HEK293 (cell line): ENCODE measurements around the gene RASSF3.

Source experiments
- CTCF ChIA-PET: fragments of 350-600 bp; formaldehyde crosslinking; extraction: SDS; loops from one replicate; lab custom pipeline; 2021; ENCODE audit warnings: antibody characterized with exemption; lab: Yijun Ruan, JAX
- POLR2A ChIA-PET: fragments of 300-600 bp; formaldehyde crosslinking; extraction: SDS; loops from one replicate; lab custom pipeline; 2020; ENCODE audit warnings: antibody characterized with exemption, inconsistent platforms; lab: Yijun Ruan, JAX
- H3K27ac ChIP-seq: fragments of 200-500 bp; sonication (Bioruptor generic); 2 replicates; pipeline ENCODE4 v1.5.1; 2014; ENCODE audit warnings: low read depth, low read length, control low read depth, inconsistent platforms; ENCODE audit errors: extremely low read depth
- H3K36me3 ChIP-seq, 2 experiments: fragments of 200-500 bp in 1 of 2; sonication (Bioruptor generic) in 1 of 2; 1 replicate in 1 of 2; 2 replicates in 1 of 2; pipeline ENCODE4 v1.5.1; 2014 to 2017; ENCODE audit warnings: inconsistent platforms in 2 of 2, low read length in 2 of 2; ENCODE audit not compliant: control insufficient read depth in 2 of 2, insufficient read depth in 1 of 2
- H3K4me1 ChIP-seq: fragments of 200-500 bp; sonication (Bioruptor generic); 2 replicates; pipeline ENCODE4 v1.5.1; 2014; ENCODE audit warnings: mild to moderate bottlenecking, low read length, inconsistent platforms; ENCODE audit not compliant: control insufficient read depth, insufficient read depth
- H3K4me3 ChIP-seq: 2 replicates; pipeline ENCODE4 v1.5.1; 2011; ENCODE audit warnings: low read depth, mild to moderate bottlenecking, control low read depth, low read length, moderate library complexity
- H3K9me3 ChIP-seq: fragments of 200-500 bp; sonication (Bioruptor generic); 2 replicates; pipeline ENCODE4 v1.5.1; 2014; ENCODE audit warnings: low read depth, low read length, inconsistent platforms; ENCODE audit not compliant: control insufficient read depth, insufficient read depth
- BCL11A ChIP-seq: fragments of 450-650 bp; formaldehyde crosslinking; IDR thresholded peaks from 2 replicates; pipeline ENCODE4 v1.5.1; 2016; ENCODE audit warnings: low read depth, missing biosample characterization, missing genetic modification characterization
- KLF9 ChIP-seq: fragments of 450-650 bp; formaldehyde crosslinking; IDR thresholded peaks from 2 replicates; pipeline ENCODE4 v1.5.1; 2016; ENCODE audit warnings: missing biosample characterization, missing genetic modification characterization, low read depth
- OVOL3 ChIP-seq: fragments of 450-650 bp; formaldehyde crosslinking; IDR thresholded peaks from 2 replicates; pipeline ENCODE4 v1.5.1; 2016; ENCODE audit warnings: missing biosample characterization, missing genetic modification characterization
- SP3 ChIP-seq: fragments of 450-650 bp; formaldehyde crosslinking; IDR thresholded peaks from 2 replicates; pipeline ENCODE4 v1.5.1; 2016; ENCODE audit warnings: missing biosample characterization, missing genetic modification characterization
- WT1 ChIP-seq: fragments of 450-650 bp; formaldehyde crosslinking; IDR thresholded peaks from 2 replicates; pipeline ENCODE4 v1.5.1; 2016; ENCODE audit warnings: missing biosample characterization, missing genetic modification characterization
- ZBTB7A ChIP-seq: fragments of 450-650 bp; formaldehyde crosslinking; IDR thresholded peaks from 2 replicates; pipeline ENCODE4 v1.5.1; 2016; ENCODE audit warnings: low read depth, missing biosample characterization, missing genetic modification characterization
- ZNF138 ChIP-seq: fragments of 450-650 bp; formaldehyde crosslinking; IDR thresholded peaks from 2 replicates; pipeline ENCODE4 v1.5.1; 2016; ENCODE audit warnings: missing biosample characterization, missing genetic modification characterization, borderline replicate concordance
- ZNF16 ChIP-seq: fragments of 450-650 bp; formaldehyde crosslinking; IDR thresholded peaks from 2 replicates; pipeline ENCODE4 v1.5.1; 2016; ENCODE audit warnings: low read depth, missing biosample characterization, missing genetic modification characterization
- ZNF19 ChIP-seq: fragments of 450-650 bp; formaldehyde crosslinking; IDR thresholded peaks from 2 replicates; pipeline ENCODE4; 2016; ENCODE audit warnings: missing biosample characterization, missing genetic modification characterization, low read depth
- ZNF274 ChIP-seq, 2 experiments: fragments of 200-500 bp in 1 of 2; fragments of 450-650 bp in 1 of 2; sonication (Bioruptor generic) in 1 of 2; formaldehyde crosslinking in 1 of 2; IDR thresholded peaks; 2 replicates each; pipeline versions ENCODE4 v1.5.1 to v1.6.1; 2014 to 2016; ENCODE audit warnings: borderline replicate concordance in 1 of 2, inconsistent platforms in 1 of 2, low read length in 1 of 2, missing biosample characterization in 1 of 2, missing genetic modification characterization in 1 of 2
- ZNF341 ChIP-seq: fragments of 450-650 bp; formaldehyde crosslinking; IDR thresholded peaks from 2 replicates; pipeline ENCODE4; 2016; ENCODE audit warnings: low read depth, missing biosample characterization, missing genetic modification characterization
- ZNF514 ChIP-seq: fragments of 450-650 bp; formaldehyde crosslinking; IDR thresholded peaks from 2 replicates; pipeline ENCODE4 v1.5.1; 2016; ENCODE audit warnings: missing biosample characterization, missing genetic modification characterization
- ZNF571 ChIP-seq: fragments of 450-650 bp; formaldehyde crosslinking; IDR thresholded peaks from 2 replicates; pipeline ENCODE4 v1.5.0; 2017; ENCODE audit warnings: missing biosample characterization, missing genetic modification characterization
- ZNF629 ChIP-seq: fragments of 450-650 bp; formaldehyde crosslinking; IDR thresholded peaks from 2 replicates; pipeline ENCODE4 v1.5.1; 2017; ENCODE audit warnings: missing biosample characterization, missing genetic modification characterization
- ZNF654 ChIP-seq: fragments of 450-650 bp; formaldehyde crosslinking; IDR thresholded peaks from 2 replicates; pipeline ENCODE4 v1.5.1; 2016; ENCODE audit warnings: low read depth, missing biosample characterization, missing genetic modification characterization
- ZSCAN30 ChIP-seq: fragments of 450-650 bp; IDR thresholded peaks from 2 replicates; pipeline ENCODE4 v1.5.1; 2018; ENCODE audit warnings: missing biosample characterization, mild to moderate bottlenecking, missing genetic modification characterization, moderate library complexity
- TF ChIP-seq, protein P1 (sequence below): fragments of 450-650 bp; formaldehyde crosslinking; IDR thresholded peaks from 2 replicates; pipeline ENCODE4 v1.5.1; 2017; ENCODE audit warnings: missing biosample characterization, missing genetic modification characterization
- TF ChIP-seq, protein P2 (sequence below): fragments of 450-650 bp; formaldehyde crosslinking; IDR thresholded peaks from 2 replicates; pipeline ENCODE4 v1.5.1; 2016; ENCODE audit warnings: missing biosample characterization, missing genetic modification characterization
- TF ChIP-seq, protein P3 (sequence below): fragments of 450-650 bp; formaldehyde crosslinking; IDR thresholded peaks from 2 replicates; pipeline ENCODE4 v1.5.1; 2017; ENCODE audit warnings: missing biosample characterization, missing genetic modification characterization
- TF ChIP-seq, protein P4 (sequence below): fragments of 450-650 bp; formaldehyde crosslinking; IDR thresholded peaks from 2 replicates; pipeline ENCODE4 v1.5.1; 2016; ENCODE audit warnings: missing biosample characterization, missing genetic modification characterization
- TF ChIP-seq, protein P5 (sequence below): fragments of 450-650 bp; formaldehyde crosslinking; IDR thresholded peaks from 2 replicates; pipeline ENCODE4 v1.5.1; 2016; ENCODE audit warnings: missing biosample characterization, missing genetic modification characterization
- TF ChIP-seq, protein P6 (sequence below): fragments of 450-650 bp; formaldehyde crosslinking; IDR thresholded peaks from 2 replicates; pipeline ENCODE4 v1.5.1; 2016; ENCODE audit warnings: missing biosample characterization, missing genetic modification characterization, borderline replicate concordance

Gene RASSF3

DNA sequence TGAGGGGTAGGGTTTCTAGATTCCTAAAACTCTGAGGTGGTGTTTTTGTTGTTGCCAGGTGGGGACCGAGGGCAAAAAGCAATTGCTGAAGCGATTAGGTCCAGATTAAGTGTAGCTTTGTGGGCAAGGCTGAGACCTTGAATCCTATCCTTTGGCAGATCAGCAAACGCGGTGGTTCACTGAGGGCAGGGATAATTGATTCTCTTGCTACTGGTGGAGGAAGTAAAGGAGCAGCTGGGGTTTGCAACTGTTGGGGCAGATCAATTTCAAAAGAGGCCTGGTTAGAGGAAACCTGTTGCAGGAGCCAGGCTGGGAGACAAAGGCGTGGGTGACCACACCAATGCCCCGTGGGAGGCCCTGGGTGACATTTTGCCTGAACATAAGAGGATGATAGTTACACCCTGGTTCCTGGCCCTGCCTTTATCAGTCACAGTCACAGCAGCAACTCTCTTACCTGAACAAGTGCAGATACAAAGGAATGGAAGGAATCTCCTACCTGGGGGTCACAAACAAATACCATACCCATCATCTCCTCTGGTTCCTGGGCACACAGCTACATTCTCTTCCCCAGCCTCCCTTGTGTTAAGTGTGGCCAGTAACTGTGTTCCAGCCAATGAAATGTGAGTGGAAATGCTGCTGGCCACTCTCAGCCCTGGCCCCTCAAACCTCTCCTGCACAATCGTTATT, 43.3 kb upstream of the RASSF3 start (continued):
- TF ChIP-seq KLF9 (no peak), ZNF514 (tag by site-specific recombination) (no peak)
- TF ChIP-seq, protein P1, sequence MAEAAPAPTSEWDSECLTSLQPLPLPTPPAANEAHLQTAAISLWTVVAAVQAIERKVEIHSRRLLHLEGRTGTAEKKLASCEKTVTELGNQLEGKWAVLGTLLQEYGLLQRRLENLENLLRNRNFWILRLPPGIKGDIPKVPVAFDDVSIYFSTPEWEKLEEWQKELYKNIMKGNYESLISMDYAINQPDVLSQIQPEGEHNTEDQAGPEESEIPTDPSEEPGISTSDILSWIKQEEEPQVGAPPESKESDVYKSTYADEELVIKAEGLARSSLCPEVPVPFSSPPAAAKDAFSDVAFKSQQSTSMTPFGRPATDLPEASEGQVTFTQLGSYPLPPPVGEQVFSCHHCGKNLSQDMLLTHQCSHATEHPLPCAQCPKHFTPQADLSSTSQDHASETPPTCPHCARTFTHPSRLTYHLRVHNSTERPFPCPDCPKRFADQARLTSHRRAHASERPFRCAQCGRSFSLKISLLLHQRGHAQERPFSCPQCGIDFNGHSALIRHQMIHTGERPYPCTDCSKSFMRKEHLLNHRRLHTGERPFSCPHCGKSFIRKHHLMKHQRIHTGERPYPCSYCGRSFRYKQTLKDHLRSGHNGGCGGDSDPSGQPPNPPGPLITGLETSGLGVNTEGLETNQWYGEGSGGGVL: no peak

DNA sequence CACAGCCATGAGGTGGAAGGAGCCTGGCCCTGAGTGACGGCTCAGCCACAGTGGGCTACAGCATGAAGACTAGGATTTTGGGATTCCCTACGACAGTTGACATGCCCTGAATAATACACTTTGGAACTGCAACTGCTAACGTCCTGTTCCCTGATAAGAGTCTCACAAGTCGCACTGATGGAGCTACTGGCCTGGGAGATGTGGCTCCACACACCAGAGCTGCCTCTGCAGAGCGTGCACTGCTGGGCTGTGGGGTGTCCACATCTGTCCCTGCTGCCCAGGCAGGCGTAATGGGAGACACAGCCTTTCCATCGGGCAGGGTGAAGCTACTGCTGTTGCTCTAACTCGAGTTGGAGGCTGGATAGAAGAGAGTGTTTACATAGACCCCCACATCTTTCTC, 42.7 kb upstream of the RASSF3 start:
- H3K4me3 ChIP-seq: no peak overlapping the region
- TF ChIP-seq BCL11A: no peak
- TF ChIP-seq, protein P2, sequence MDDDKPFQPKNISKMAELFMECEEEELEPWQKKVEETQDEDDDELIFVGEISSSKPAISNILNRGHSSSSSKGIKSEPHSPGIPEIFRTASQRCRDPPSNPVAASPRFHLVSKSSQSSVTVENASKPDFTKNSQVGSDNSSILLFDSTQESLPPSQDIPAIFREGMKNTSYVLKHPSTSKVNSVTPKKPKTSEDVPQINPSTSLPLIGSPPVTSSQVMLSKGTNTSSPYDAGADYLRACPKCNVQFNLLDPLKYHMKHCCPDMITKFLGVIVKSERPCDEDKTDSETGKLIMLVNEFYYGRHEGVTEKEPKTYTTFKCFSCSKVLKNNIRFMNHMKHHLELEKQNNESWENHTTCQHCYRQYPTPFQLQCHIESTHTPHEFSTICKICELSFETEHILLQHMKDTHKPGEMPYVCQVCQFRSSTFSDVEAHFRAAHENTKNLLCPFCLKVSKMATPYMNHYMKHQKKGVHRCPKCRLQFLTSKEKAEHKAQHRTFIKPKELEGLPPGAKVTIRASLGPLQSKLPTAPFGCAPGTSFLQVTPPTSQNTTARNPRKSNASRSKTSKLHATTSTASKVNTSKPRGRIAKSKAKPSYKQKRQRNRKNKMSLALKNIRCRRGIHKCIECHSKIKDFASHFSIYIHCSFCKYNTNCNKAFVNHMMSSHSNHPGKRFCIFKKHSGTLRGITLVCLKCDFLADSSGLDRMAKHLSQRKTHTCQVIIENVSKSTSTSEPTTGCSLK (tag by site-specific recombination): no peak
- no peak for TF ChIP-seq WT1 (tag by site-specific recombination)
- no peak for TF ChIP-seq ZNF138 (tag by site-specific recombination)
- TF ChIP-seq ZNF629 (tag by site-specific recombination): no peak
- no peak for TF ChIP-seq ZNF19 (tag by site-specific recombination)
- no peak for TF ChIP-seq ZNF654 (tag by site-specific recombination)
- no peak for TF ChIP-seq ZBTB7A (tag by site-specific recombination)
- no peak for TF ChIP-seq ZNF341 (tag by site-specific recombination)
- TF ChIP-seq ZNF571 (tag by site-specific recombination): no peak
- TF ChIP-seq ZNF16 (tag by site-specific recombination): no peak
- ChIA-PET POLR2A (interaction anchor here (0.8 kb wide), 1 partner anchor 18 kb away, joined by 3 read pairs; no protein-coding TSS in a partner anchor), CTCF (interaction anchor here (0.9 kb wide), 1 partner anchor 20 kb away, joined by 4 read pairs; no protein-coding TSS in a partner anchor)
- H3K36me3 ChIP-seq: no peaks in the 10 kb centered on the region
- H3K27ac ChIP-seq: no peak overlapping the region
- H3K9me3 ChIP-seq: no peaks in the 10 kb centered on the region
- H3K4me1 ChIP-seq: no peaks in the 10 kb centered on the region; the same call in 1 of the 2 replicates

DNA sequence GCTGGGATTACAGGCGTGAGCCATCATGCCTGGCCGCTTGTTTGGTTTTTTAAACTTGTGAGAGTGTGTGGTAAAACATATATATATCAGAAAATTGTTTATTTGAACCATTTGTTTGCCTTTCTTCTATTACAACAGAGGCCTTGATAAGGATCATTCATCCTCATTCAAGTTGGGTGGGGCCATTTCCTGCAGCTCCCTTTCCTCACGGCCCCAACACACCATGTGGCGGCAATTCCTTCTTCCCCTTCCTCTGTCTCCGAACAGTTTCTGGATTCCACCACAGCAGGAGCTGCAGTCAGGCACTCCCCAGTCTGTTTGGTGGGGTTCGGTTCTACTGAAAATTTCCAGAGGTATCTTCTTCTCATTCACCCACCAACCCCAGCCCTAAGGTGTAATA, 42.0 kb upstream of the RASSF3 start:
- Histone ChIP-seq H3K4me3 (no peak overlapping the region), H3K36me3 (no peaks in the 10 kb centered on the region), H3K4me1 (no peaks in the 10 kb centered on the region; the same call in 1 of the 2 replicates), H3K9me3 (no peaks in the 10 kb centered on the region), H3K27ac (no peak overlapping the region)
- ChIA-PET CTCF (interaction anchor here (0.6 to 1.3 kb wide), 5 partner anchors 12 to 318 kb away, joined by 3 to 4 read pairs (median 4); no protein-coding TSS in a partner anchor), POLR2A (interaction anchor here (0.8 kb wide), 1 partner anchor 19 kb away, joined by 3 read pairs; no protein-coding TSS in a partner anchor)
- TF ChIP-seq, protein P3, sequence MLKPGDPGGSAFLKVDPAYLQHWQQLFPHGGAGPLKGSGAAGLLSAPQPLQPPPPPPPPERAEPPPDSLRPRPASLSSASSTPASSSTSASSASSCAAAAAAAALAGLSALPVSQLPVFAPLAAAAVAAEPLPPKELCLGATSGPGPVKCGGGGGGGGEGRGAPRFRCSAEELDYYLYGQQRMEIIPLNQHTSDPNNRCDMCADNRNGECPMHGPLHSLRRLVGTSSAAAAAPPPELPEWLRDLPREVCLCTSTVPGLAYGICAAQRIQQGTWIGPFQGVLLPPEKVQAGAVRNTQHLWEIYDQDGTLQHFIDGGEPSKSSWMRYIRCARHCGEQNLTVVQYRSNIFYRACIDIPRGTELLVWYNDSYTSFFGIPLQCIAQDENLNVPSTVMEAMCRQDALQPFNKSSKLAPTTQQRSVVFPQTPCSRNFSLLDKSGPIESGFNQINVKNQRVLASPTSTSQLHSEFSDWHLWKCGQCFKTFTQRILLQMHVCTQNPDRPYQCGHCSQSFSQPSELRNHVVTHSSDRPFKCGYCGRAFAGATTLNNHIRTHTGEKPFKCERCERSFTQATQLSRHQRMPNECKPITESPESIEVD: no peak
- TF ChIP-seq ZSCAN30 (tag by site-specific recombination): no peak
- no peak for TF ChIP-seq ZNF274 (IDR thresholded peaks at IDR 0.05; ENCODE audit: low read length)
- TF ChIP-seq ZNF274 (tag by site-specific recombination; IDR thresholded peaks at IDR 0.05; ENCODE audit: borderline replicate concordance): no peak
- TF ChIP-seq, protein P4, sequence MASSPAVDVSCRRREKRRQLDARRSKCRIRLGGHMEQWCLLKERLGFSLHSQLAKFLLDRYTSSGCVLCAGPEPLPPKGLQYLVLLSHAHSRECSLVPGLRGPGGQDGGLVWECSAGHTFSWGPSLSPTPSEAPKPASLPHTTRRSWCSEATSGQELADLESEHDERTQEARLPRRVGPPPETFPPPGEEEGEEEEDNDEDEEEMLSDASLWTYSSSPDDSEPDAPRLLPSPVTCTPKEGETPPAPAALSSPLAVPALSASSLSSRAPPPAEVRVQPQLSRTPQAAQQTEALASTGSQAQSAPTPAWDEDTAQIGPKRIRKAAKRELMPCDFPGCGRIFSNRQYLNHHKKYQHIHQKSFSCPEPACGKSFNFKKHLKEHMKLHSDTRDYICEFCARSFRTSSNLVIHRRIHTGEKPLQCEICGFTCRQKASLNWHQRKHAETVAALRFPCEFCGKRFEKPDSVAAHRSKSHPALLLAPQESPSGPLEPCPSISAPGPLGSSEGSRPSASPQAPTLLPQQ (tag by site-specific recombination): no peak
- no peak for TF ChIP-seq OVOL3 (tag by site-specific recombination)
- TF ChIP-seq SP3 (tag by site-specific recombination): no peak
- TF ChIP-seq, protein P5, sequence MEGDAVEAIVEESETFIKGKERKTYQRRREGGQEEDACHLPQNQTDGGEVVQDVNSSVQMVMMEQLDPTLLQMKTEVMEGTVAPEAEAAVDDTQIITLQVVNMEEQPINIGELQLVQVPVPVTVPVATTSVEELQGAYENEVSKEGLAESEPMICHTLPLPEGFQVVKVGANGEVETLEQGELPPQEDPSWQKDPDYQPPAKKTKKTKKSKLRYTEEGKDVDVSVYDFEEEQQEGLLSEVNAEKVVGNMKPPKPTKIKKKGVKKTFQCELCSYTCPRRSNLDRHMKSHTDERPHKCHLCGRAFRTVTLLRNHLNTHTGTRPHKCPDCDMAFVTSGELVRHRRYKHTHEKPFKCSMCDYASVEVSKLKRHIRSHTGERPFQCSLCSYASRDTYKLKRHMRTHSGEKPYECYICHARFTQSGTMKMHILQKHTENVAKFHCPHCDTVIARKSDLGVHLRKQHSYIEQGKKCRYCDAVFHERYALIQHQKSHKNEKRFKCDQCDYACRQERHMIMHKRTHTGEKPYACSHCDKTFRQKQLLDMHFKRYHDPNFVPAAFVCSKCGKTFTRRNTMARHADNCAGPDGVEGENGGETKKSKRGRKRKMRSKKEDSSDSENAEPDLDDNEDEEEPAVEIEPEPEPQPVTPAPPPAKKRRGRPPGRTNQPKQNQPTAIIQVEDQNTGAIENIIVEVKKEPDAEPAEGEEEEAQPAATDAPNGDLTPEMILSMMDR (tag by site-specific recombination): no peak
- TF ChIP-seq, protein P6, sequence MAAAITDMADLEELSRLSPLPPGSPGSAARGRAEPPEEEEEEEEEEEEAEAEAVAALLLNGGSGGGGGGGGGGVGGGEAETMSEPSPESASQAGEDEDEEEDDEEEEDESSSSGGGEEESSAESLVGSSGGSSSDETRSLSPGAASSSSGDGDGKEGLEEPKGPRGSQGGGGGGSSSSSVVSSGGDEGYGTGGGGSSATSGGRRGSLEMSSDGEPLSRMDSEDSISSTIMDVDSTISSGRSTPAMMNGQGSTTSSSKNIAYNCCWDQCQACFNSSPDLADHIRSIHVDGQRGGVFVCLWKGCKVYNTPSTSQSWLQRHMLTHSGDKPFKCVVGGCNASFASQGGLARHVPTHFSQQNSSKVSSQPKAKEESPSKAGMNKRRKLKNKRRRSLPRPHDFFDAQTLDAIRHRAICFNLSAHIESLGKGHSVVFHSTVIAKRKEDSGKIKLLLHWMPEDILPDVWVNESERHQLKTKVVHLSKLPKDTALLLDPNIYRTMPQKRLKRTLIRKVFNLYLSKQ: no peak
